ENCODE measurements around the gene NYNRIN. TPM values are rescaled to one million over a fixed set of nuclear protein-coding genes. Genes with fewer than 3 reads are reported as not detected.

The NYNRIN gene
- total and polyA plus RNA-seq, 10 of the 15 experiments (the other 5 are each of a cell fraction or from before 2014, with no cell fraction given), result under 0.01 to 0.15 (median 0.01) TPM; not detected in 5

DNA sequence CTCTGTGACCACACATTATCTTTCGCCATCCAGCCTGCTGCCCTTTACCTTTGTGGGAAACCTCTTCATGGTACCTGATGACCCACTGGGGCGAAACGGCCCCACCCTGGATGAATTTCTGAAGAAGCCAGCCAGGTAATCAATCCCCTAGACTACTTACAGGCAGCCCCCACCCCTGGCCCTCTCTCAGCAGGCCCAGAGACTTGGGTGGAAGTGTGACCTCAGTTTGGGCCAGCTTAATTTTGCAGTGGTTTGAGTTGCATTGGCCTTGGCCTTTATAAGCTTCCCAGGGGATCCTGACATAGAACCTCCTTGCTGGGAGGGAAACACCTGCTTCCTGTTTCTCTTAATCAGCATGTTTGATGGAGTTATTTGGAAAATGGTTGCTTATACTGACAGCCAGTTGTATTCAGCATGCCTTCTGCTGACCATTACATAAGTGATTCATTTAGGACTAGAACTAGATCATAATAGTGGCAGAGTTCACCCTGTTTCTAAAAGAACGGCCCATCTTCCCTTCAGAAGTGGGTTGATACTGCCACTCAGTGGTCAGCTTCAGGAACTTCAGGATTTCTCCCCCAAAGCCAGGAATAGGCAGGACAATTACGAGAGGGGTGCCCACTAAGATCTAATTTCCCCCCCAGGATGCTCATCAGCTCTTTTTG is 37.7 kb downstream of the NYNRIN start (continued):
- TF ChIP-seq KDM1A (IDR thresholded peaks at IDR 0.05; ENCODE audit: borderline replicate concordance) (no peak), NRF1 (conservative IDR thresholded peaks at IDR 0.05; ENCODE audit: low read depth, low read length) (no peak), ZNF622 (IDR thresholded peaks at IDR 0.05) (no peak), EGR1 (IDR thresholded peaks at IDR 0.05; ENCODE audit: borderline replicate concordance in 1 of 2, low read depth in 2 of 2, low read length in 2 of 2) (no peak), SP1 (IDR thresholded peaks at IDR 0.05; ENCODE audit: low read depth, low read length) (no peak), BMI1 (IDR thresholded peaks at IDR 0.05; ENCODE audit: borderline replicate concordance) (no peak), KAT2A (conservative IDR thresholded peaks at IDR 0.05; ENCODE audit: control insufficient read depth, low read depth, low read length) (no peak), BHLHE40 (IDR thresholded peaks at IDR 0.05; ENCODE audit: borderline replicate concordance in 1 of 2, low read depth in 2 of 2, low read length in 1 of 2) (0 out of 4 replicates have a peak, but pooled peaks of 1 of the 2 experiments have one; percentile 2)

DNA sequence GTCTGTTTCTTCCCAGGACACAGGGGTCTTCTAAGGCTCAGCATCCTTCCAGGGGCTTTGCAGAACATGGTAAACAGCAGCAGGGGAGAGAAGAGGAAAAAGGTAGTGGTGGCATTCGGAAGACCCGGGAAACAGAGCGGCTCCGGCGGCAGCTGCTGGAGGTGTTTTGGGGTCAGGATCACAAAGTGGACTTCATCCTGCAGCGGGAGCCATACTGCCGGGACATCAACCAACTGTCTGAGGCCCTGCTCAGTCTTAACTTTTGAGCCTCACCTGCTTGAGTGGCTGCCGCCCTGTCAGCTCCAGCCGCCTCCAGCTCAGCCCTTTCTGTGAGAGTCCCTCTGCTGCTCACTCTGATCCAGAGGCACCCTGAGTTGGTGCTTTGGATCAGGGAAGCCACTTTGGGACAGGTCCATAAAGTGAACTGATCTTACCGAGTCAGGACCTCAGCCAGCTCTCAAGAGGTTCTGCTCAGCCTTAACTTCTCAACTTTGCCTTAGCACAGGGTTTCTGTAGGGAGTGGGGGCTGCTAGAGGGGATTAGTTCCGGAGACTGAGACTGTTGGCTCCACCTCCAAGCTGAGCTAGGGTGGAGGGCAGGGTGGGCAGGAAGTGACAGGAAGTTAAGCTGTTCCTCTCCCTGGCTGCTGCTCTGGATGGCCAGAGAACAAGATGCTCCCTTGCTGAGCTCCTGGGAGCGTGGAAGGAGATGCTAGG is 38.4 kb downstream of the NYNRIN start:
- no peak for DNase-seq (ENCODE audit: low read depth, low spot score)
- H4K20me1 ChIP-seq (ENCODE audit: control insufficient read depth, insufficient read depth), result no peaks in the 10 kb centered on the region
- H3K9ac ChIP-seq (ENCODE audit: control insufficient read depth, insufficient read depth, low read length), result no peak overlapping the region
- peaks cover 13 to 33% of the 10 kb centered on the region in 2 experiments for H3K36me3 ChIP-seq (ENCODE audit: control insufficient read depth in 2 of 2, insufficient read depth in 2 of 2, low read length in 1 of 2)
- intact Hi-C loops (cut with micrococcal nuclease; ENCODE audit: unreplicated experiment) (no loop called here), in situ Hi-C loops (cut with MboI) (loop anchor here (5.0 to 10.0 kb wide), 2 partner anchors 195 to 1132 kb away; partner anchors contain the start of genes BCL2L2, PPP1R3E and TINF2)
- H3K9me3 ChIP-seq (replicated peaks; ENCODE audit: control insufficient read depth, insufficient read depth, low read length), result no peaks in the 10 kb centered on the region
- no peak overlapping the region for H3K27ac ChIP-seq (ENCODE audit: control insufficient read depth, insufficient read depth)
- ATAC-seq, result no peak
- H3K27me3 ChIP-seq (replicated peaks in 1 of 2; ENCODE audit: control insufficient read depth in 2 of 2, insufficient read depth in 2 of 2, low read length in 1 of 2), result no peaks in the 10 kb centered on the region
- 70% methylated on average over 12 of the region's 12 CpGs for WGBS (ENCODE audit: insufficient coverage, insufficient replicate concordance, low lambda C conversion rate, missing lambda C conversion rate)
- ChIA-PET POLR2A (interaction anchor here (0.5 to 1.4 kb wide), 4 partner anchors 71 to 194 kb away, joined by 3 to 4 read pairs (median 4); no protein-coding TSS in a partner anchor), CTCF (interaction anchor here (0.7 to 11.4 kb wide), 20 partner anchors 9 to 962 kb away, joined by 3 to 220 read pairs (median 6); partner anchors contain the start of genes ADCY4, CIDEB, RIPK3 and TINF2), SMC1A (ENCODE audit: uncharacterized antibody, unreplicated experiment) (interaction anchor here (0.6 to 8.1 kb wide), 13 partner anchors 18 to 194 kb away, joined by 3 to 73 read pairs (median 5); partner anchors contain the start of genes ADCY4, RIPK3 and TINF2), RAD21 (ENCODE audit: unreplicated experiment) (interaction anchor here (1.0 to 4.2 kb wide), 6 partner anchors 71 to 137 kb away, joined by 3 to 31 read pairs (median 4); partner anchors contain the start of genes CIDEB, DHRS1 and NOP9)
- peaks cover 10% of the 10 kb centered on the region for H3K79me2 ChIP-seq (ENCODE audit: control insufficient read depth, insufficient read depth, low read length)
- H3K4me3 ChIP-seq, result no peak overlapping the region
- TF ChIP-seq POLR2A (IDR thresholded peaks at IDR 0.05; ENCODE audit: low read depth, low read length) (peak; percentile 42; the same call in 1 of the 2 replicates), CBFB (IDR thresholded peaks at IDR 0.05; ENCODE audit: low read depth) (0 out of 2 replicates have a peak, but pooled peaks have one; percentile 11), BHLHE40 (IDR thresholded peaks at IDR 0.05; ENCODE audit: borderline replicate concordance in 1 of 2, low read depth in 2 of 2, low read length in 1 of 2) (0 out of 4 replicates have a peak, but pooled peaks of 1 of the 2 experiments have one; percentile 0), IKZF2 (IDR thresholded peaks at IDR 0.05) (0 out of 4 replicates have a peak, but pooled peaks of 1 of the 2 experiments have one; percentile 42), SREBF2 (IDR thresholded peaks at IDR 0.05; ENCODE audit: low read length) (no peak)
- TF ChIP-seq, protein P1, sequence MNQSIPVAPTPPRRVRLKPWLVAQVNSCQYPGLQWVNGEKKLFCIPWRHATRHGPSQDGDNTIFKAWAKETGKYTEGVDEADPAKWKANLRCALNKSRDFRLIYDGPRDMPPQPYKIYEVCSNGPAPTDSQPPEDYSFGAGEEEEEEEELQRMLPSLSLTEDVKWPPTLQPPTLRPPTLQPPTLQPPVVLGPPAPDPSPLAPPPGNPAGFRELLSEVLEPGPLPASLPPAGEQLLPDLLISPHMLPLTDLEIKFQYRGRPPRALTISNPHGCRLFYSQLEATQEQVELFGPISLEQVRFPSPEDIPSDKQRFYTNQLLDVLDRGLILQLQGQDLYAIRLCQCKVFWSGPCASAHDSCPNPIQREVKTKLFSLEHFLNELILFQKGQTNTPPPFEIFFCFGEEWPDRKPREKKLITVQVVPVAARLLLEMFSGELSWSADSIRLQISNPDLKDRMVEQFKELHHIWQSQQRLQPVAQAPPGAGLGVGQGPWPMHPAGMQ (IDR thresholded peaks at IDR 0.05; ENCODE audit: borderline replicate concordance), result 0 out of 2 replicates have a peak, but pooled peaks have one; percentile 17
- no peak overlapping the region for H3K4me2 ChIP-seq (ENCODE audit: control insufficient read depth, insufficient read depth)
- no TSS peak for BruUV-seq (replicated peaks)
- FAIRE-seq, result no peak
- H2AFZ ChIP-seq (ENCODE audit: control insufficient read depth, low read depth, low read length), result no peak overlapping the region
- H3K4me1 ChIP-seq (ENCODE audit: control insufficient read depth, insufficient read depth, low read length), result peaks cover 14% of the 10 kb centered on the region
